ENCODE results near the gene ATAD5.

DNA sequence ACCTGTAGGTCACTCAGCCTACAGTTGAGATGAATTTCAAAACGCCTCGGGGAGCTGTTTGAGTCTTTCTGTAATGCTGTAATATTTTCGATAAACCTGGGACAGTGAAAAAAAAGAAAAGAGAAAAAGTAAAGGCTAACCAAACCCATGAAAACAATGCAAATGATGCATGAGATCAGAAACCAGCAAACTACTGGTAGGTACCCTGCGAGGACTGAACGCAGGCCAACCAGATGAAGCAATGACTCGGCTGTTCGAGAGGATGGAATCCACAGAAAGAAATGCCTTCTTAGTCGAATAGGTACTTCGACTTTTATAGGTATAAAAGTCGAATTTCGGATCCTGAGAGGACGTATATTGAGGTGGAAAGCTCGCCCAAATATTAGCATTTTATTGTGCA lies 509 bp upstream of the ATAD5 start:
- TF ChIP-seq, protein P1, sequence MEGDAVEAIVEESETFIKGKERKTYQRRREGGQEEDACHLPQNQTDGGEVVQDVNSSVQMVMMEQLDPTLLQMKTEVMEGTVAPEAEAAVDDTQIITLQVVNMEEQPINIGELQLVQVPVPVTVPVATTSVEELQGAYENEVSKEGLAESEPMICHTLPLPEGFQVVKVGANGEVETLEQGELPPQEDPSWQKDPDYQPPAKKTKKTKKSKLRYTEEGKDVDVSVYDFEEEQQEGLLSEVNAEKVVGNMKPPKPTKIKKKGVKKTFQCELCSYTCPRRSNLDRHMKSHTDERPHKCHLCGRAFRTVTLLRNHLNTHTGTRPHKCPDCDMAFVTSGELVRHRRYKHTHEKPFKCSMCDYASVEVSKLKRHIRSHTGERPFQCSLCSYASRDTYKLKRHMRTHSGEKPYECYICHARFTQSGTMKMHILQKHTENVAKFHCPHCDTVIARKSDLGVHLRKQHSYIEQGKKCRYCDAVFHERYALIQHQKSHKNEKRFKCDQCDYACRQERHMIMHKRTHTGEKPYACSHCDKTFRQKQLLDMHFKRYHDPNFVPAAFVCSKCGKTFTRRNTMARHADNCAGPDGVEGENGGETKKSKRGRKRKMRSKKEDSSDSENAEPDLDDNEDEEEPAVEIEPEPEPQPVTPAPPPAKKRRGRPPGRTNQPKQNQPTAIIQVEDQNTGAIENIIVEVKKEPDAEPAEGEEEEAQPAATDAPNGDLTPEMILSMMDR (IDR thresholded peaks at IDR 0.05): no peak
- TF ChIP-seq POLR2AphosphoS5 (IDR thresholded peaks at IDR 0.05): no peak

All from breast epithelium (tissue), 3 donors.